ENCODE measurements around the gene CACNA1F.

The CACNA1F gene

GRCh38 chrX:49250066-49250465, 16.9 kb upstream of the CACNA1F start:
- no peak for TF ChIP-seq CTCF (IDR thresholded peaks at IDR 0.05; ENCODE audit: low read depth, low read length)
- DNase-seq (ENCODE audit: extremely low read depth, low read depth) = no peak

DNA sequence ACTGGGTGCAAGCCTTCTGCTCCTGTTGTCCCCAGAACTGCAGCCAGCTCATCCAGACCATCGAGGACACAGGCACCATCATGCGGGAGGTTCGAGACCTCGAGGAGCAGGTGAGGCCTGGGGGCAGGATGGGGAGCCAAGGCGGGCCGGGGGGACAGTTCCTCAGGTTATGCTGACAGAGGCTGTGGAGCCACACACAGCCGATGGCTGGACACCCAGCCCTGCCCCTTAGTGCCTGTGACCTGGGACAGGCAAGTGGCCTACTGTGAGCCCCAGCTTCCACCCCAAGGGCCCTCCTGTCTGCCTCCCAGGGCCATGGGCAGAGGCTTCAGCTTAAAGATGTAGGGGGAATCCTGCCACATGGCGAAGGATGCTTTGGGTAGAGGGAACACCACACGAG, 16.5 kb upstream of the CACNA1F start:
- no peak for DNase-seq (ENCODE audit: extremely low read depth, low read depth)
- TF ChIP-seq CTCF (IDR thresholded peaks at IDR 0.05; ENCODE audit: low read depth, low read length) = no peak

GRCh38 chrX:49249071-49249470, 15.9 kb upstream of the CACNA1F start:
- no peak for DNase-seq (ENCODE audit: extremely low read depth, low read depth)
- TF ChIP-seq CTCF (IDR thresholded peaks at IDR 0.05; ENCODE audit: low read depth, low read length) = no peak

DNA sequence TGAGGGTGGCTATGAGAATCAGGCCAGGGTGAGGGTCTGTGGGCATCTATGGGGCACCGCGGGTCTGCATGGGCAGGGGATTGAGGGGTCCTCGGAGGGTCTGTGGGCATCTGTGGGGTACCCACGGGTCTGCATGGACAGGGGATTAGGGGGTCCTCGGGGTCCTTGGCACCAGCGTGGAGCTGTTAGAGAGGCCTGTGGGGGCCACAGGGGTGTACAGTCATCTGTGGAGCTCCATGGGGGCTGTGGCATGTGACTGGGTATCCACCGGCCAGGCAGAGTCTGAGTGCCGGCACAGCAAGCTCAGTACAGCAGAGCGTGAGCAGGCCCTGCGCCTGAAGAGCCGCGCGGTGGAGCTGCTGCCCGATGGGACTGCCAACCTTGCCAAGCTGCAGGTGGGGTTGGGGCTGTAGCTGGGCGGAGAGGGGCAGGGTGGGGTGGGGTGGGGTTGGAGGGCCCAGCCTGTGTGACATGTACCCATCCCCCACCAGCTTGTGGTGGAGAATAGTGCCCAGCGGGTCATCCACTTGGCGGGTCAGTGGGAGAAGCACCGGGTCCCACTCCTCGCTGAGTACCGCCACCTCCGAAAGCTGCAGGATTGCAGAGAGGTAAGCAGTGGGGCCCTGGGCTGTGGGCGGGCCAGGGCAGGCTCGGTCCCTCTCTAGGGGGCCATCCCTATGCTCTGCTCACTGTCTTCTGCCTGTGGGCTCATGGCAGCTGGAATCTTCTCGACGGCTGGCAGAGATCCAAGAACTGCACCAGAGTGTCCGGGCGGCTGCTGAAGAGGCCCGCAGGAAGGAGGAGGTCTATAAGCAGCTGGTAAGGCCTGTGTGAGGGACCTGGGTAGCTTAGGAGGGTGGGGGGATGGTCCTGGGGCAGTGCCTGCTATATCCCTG, 15.0 kb upstream of the CACNA1F start:
- no peak for TF ChIP-seq CTCF (IDR thresholded peaks at IDR 0.05; ENCODE audit: low read depth, low read length)
- DNase-seq (ENCODE audit: extremely low read depth, low read depth) = no peak

DNA sequence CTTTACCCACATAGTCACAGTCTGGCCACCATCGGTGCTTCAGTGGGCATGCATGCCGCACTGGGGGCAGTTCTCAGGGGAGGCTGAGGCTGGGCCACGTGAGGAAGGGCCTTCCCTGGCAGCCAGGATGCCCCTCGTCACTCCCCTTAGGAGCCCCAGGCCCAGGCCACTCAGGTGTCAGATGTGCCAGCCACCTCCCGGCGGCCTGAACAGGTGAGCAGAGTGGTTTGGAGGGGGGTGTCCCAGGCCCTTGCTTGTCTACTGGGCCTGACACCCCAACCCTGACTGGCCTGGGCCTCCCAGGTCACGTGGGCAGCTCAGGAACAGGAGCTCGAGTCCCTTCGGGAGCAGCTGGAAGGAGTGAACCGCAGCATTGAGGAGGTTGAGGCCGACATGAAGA, 14.2 kb upstream of the CACNA1F start:
- no peak for DNase-seq (ENCODE audit: extremely low read depth, low read depth)
- no peak for TF ChIP-seq CTCF (IDR thresholded peaks at IDR 0.05; ENCODE audit: low read depth, low read length)

GRCh38 chrX:49246541-49246940, 13.4 kb upstream of the CACNA1F start:
- DNase-seq (ENCODE audit: extremely low read depth, low read depth) = no peak
- no peak for TF ChIP-seq CTCF (IDR thresholded peaks at IDR 0.05; ENCODE audit: low read depth, low read length)

GRCh38 chrX:49244207-49244606, 11.1 kb upstream of the CACNA1F start:
- no peak for DNase-seq (ENCODE audit: extremely low read depth, low read depth)
- no peak for TF ChIP-seq CTCF (IDR thresholded peaks at IDR 0.05; ENCODE audit: low read depth, low read length)

Data from AG09319 (cell line).